Fibroblast of skin of left quadriceps (primary cell): ENCODE measurements around the gene ORC5.
"Not testable (repeated sequence)": the region's sequence is repeated elsewhere in the genome, so short reads cannot be mapped to it uniquely, and the experiment has no call there.

ENCODE experiments used
- DNase-seq, 2 experiments: peaks; one replicate each; pipeline ENCODE4 v3.0.0-alpha.2; 2013; ENCODE audit warnings: low read depth in 2 of 2

ORC5 gene

DNA sequence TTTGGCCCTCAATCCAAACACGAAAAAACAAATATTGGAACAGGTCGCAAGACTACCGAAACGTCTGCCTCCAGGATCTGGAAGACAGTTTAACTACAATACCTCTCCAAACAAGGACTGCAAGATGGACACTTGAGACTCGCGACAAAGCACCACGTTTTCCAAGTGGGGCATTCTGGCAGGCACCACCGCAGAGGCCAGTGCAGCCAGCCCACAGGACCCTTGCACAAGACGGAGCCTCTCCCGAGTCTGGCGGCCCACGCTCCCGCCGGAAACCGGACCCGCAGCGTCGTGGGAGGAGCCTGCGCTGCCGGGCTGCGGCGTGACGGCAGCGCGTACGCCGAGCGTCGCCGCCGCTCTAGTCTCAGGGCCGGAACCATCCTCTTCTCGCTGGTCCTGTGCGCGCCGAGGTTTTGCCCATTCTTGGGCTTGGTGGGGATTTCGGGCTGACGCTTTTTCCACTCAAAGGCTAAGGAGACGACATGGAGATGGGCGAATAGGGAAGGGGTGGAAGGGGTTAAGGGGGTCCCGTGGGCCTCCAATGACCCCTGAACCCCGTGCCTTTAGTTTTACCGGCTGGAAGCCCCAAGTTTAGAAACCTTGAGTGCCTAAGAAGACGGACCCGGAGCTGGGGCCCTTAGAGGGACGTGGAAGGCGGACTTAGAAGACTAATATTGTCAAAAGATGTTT lies at the start of gene ORC5:
ORC5 (minus strand) TSS at position 283 of the 690 bp plus-strand sequence; CDS start at position 174, 109 bp downstream.
- peak; percentile 54 to 60 for DNase-seq

DNA sequence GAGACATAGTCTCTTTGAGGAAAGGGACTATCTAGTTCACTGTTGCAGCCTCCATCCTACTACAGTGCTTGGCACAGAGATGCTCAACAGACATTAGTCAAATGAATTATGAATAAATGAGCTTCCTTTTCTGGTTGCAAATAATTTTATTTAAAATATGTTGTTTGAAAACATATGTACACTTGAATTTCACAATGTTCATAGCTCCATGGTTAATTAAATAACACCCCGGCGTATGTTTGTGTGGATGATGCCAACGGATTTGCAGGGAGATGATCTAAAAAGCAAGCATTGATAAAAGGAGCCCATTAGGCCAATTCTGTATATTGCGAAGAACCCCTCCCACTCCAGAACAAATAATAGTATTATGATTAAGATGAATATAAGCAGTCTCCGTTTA lies 47.8 kb upstream of the ORC5 start:
- DNase-seq: no peak

DNA sequence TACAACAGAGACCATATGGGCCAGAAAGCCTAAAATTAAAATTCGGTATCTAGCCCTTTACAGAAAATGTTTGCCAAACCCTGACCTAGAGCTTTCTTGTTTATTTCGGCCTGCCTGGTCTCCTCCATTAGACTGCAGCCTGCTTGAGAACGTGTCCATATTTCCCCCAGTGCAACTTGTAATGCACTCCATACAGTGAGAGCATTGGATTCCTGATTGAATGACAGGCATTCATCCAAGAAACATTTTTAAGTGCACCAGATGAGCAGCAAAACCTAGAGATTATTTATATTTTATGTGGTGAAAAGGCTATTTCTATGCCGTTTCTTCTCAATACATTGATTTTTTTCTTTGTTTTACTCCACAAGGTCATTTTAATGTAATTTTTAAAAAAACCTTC lies 47.4 kb upstream of the ORC5 start:
- no peak for DNase-seq

DNA sequence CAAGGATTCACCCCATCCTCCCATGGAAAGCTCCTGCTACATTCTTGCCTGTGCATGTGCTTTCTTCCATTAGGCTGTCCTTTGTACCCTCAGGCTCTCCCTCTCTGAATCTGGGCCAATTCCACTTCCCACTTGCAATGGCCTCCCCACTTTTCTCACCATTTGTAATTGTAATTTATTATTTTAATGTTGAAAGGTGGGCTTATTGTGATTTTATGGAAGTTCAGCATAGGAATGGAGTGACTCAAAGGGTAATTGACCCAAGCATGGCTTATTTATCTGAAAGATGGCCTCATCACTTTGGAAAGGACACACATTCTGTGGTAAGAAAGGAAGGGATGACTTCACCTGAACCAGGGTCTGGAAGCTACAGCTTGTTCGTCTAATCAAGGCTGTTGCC lies 46.9 kb upstream of the ORC5 start:
- DNase-seq: no peak

DNA sequence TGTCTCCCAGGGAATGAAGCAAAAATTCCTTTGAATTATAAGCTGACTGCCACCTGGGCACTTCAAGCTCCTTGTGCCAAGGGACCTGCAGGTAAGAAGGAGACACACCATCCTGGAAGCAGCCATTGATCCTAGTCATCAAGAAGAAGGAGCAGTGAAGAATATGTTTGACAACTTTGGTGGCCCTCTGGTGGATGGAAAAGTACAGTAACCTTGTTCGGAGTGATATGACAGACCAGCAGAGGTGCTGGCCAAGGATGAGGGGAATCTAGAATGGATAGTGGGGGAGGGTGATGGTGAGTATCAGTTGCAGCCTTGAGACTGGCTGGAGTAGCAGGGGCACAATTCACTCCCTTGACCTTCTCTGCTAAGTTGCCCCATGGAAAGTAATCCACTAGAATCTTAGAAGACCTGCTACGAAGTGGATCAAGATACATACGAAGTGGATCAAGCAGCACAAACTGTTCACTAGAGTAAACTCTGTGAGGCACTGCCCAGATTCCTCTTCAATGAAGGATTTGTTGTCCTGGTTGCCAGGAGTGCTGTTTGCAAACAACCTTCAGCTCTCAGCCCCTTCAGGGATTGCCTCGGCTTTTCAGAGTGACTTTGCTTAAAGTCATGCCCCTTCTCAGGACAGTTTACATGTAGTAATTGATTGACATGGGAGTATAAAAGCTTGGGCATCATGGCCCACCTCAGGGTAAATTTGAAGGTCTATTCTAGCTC lies 44.8 kb upstream of the ORC5 start:
- DNase-seq: no peak

DNA sequence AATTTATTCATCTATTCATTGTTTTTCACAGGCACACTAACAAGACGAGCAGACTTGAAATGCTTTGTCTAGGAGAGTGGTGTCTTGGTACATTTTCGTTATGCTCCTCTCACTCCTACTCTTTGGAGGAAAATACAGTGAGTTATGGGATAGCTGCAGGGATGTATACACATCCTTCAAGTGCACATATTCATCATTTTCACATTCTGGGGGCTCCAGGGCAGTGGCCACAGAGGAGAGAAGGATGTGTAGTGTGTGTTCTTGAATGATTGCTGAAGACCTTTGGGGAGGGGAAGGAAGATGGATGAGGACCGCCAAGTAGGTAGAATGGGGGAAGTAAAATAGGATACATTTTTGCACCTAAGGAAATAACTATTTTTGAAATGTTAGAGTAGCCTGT lies 34.8 kb upstream of the ORC5 start:
- no peak for DNase-seq

DNA sequence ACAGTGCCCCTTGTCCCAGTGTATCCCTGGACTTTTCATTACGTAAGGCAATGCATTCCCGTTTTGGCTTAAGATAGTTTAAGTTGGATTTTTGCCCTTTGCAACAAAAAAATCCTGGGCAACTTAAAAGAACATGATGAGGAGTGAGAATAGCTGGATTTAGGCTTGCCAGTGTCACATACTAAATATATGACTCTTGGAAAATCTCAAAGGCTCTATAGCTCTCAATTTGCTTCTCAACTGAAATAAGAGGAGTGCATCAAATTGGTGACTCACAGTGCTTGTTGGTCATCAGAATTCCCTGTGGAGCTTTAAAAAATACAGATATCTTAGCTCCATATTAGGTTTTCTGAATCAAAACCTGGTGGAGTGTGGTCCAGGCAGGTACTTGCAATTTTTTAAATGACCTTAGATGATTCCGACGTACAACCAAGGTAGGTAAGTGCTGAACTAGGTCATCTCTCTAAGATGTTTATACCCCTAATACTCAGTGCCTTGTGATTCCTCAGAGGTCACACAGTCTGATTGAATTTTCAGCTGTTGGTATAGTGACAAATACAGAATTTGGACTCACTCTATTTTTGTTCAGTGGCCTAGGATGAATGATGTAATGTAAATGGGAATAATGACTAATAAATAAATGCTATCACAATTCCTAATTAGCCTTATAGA lies 33.9 kb upstream of the ORC5 start:
- no peak for DNase-seq

DNA sequence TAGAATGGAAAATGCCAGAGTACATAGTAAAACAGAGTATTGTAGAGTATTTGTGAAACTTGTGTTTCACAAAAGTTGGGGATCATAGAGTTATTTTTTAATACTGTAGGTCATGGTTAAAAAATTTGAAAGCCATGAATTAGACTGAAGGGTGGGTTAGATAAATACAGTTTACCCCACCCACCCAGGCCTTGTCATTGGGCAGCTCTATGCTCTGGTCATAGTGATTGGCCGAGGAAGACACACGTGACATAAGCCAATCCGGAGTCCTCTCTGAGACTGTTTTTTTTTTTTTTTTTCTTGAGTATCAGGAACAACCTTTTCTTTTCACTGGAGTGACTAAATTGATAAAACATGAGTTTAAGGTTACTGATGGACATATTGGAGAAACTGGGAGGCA lies 33.3 kb upstream of the ORC5 start:
- no peak for DNase-seq

DNA sequence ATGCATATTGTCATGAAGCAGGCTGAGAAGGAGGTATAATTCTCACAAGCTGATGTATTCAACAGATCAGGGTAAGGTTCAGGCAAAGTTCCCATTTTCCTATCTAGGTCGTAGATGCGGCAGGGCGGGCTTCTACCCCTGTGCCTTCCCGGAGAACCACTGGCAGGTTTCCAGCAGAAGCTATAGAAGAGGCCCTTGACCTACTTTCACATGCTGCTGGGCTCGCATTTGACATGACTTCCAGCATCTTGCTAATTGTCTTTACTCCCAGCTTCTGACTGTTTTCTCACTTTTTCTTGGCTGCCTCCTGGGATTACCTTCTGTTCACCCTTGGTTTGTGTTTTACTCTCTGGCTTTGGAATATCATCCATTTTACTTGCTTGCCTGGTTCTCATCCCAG lies 32.6 kb upstream of the ORC5 start:
- DNase-seq: no peak

DNA sequence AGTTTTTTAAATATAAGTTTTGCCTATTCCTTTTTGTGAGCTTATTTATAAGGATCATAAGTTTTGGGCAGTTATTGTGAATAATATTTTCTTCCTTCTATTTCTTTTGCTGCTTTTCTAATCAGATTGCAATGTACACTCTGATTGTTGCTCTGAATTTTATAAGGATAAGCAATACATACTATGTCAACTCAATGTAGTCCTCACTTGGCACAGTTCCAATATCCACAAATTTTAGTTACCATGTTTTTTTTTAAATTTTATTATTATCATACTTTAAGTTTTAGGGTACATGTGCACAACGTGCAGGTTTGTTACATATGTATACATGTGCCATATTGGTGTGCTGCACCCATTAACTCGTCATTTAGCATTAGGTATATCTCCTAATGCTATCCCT lies 27.2 kb upstream of the ORC5 start:
- not testable (repeated sequence) for DNase-seq

DNA sequence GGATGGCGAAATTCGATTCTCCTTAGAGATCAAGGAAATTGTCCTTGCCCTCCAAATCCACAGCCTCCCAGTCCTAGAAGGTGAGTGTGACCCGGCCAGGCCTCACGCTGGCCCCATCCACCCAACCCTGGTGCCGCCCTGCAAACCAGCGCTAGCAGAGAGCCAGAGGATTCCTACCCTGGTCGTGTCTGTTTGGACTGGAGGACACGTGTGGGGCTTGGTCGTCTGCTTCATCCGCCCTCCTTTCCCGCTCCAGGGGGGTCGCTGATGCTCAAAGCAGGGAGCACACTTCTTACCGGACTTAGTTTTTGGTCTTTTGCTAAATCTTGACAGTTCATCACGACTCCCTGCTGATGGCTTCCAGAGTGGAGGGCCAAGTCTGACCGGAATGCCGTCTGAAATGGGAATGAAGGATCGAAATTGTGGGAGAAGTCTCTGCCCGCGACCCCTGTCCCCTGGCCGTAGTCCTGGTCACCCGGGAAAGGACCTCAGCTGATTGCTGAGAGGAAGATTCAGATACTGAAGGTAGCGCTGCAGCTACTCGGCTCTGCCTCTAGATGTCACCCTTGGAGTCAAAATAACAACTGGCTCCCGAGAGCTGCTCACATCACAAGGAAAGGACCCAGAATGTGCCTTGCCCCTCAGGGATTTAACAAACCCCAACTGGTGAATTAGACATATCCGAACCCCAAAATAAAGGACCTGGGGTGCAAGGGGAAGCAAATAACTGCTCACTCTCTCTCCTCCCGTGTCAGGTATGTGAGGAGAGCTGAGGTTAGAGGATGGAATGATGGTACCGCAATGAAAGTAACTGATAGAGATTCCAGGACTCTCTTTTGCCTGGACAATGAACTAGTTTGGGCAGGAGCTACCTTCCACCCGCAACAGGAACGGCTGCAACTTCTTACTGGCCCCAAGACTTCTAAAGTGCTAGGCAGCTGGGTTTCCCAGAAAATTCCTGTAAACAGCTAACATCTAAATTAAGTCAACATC lies 23.5 kb upstream of the ORC5 start:
- DNase-seq: no peak

DNA sequence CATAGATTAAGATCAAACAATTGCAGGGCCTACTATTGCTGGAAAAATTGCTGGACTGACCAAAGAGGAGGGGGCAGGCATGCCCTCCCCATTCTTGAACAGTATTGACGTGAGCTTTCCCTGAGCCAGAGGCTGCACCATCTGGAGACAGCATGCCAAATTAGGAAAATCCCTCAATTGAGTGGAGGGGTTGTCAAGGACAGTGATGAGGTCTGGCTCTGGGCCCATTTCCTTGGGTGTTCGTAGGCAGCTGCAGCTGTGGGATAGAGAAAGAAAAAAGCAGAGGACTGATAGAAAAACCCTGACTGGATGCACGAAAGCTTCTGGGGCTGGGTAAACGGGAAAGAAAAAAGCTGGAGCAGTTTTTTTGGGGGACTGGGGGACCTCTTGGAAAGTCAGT lies 22.8 kb upstream of the ORC5 start:
- peak; percentile 34 to 41 for DNase-seq

DNA sequence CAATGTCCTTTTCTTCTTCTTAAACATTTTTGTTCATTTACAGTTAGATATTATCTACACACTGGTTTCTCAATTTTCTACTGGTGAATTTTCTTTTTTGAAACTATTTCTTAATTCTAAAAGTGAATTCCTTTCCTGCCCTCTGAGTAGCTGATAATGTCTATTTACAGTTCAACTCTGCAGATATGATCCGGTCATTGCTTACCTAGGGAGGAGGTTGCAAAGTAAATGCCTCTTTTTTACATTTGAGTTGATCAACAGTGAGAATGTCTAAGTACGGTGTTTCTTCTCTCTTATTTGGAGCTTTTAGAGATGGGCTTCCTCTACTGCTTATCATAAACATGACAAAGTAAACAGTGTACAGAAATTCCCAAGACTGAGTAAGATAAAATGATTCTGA lies 20.6 kb upstream of the ORC5 start:
- DNase-seq: no peak

DNA sequence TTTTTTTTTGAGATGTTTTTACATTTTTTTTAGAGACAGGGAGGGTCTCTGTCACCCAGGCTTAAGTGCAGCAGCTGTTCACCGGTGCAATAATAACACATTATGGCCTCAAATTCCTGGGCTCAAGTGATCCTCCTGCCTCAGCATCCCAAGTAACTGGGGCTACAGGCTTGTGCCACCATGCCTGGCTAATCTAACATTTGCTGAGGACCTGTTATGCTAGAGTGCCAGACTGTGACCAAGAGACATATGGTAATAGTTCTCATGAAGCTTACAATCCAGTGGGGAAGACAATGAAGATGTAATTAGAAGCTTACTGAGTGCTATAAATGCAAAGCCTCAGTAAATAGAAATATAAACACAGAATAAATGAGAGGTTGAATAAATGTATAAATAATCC lies 17.6 kb upstream of the ORC5 start:
- DNase-seq: no peak

DNA sequence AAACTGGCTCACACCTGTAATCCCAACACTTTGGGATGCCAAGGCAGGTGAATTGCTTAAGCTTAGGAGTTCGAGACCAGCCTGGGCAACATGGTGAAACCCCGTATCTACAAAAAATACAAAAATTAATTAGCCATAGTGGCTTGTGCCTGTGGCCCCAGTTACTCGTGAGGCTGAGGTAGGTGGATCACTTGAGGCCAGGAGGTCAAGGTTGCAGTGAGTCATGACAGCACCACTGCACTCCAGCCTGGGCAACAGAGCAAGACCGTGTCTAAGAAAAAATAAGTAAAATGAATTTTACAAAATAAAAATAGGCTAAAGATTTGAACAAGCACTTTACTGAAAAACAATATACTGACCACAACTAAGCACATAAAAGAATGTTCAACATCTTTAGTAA lies 9.8 kb upstream of the ORC5 start:
- DNase-seq: no peak

DNA sequence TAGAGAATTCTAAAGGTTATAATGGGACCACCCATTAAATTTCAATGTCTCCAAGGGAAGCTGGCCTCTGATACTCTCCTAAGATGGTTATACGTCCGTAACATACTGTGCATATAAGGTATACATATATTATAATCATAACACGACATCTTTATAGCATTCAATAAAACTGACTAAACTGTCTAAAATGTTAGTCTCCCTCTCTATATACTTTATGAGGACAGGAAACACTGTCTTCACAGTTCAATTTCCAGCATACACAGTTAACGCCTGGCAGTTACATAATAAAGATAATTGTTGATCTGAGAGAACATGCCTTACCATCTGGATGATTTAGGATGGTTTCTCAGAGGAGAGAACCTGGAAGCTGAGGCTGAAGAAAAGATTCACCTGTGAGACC lies 1.2 kb upstream of the ORC5 start:
- DNase-seq: no peak

DNA sequence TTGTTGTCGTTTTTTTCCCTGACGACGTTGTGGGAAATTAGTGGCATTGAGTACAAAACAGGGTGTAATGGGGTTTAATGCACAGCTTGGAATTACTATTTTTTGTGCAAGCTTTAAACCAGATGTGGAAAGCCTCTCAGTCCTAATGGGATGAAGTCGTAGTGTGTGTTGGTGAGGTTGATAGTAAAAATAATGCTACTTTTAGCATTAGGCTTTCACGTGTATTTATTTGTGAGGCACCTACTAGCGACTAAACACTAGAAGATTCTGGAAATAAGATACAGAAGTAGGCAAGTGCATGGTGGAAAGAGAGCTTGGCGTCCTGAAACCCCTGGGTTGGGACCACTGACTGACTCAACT lies 588 bp upstream of the ORC5 start:
- no peak for DNase-seq

DNA sequence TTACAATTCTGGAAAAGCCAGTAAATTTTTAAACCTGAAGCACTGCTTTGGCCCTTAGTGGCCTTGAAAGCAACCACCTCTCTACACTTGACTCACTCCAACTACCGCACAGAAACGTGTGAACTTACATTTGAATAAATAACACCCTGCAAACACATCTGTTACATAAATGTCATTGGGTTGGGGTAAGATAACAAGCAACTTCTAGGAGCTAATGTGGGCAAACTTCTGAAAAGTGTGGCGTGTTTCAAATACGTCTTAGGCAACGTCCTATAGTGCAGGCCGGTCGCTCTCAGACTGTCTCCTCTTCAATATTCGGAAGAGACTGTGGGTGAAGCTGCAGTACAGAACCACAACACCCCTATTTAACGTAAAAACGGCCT lies 474 bp downstream of the ORC5 start:
- no peak for DNase-seq

DNA sequence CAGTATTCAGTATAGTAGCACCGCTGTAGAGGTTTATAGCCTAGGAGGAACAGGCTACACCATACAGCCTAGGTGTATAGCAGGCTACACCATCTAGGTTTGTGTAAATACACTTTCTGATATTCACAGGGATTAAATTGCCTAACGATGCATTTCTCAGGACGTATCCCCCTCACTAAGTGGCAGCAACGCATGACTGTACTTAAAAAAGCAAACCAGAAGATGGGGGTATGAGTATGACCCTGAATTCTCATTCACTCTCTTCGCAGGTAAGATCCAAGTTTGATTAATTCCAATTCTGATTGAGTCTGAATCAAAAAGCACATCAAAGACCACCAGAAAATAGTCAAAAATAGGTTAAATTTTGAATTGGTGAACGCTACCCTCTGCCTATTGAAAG lies 972 bp downstream of the ORC5 start:
- DNase-seq: no peak

DNA sequence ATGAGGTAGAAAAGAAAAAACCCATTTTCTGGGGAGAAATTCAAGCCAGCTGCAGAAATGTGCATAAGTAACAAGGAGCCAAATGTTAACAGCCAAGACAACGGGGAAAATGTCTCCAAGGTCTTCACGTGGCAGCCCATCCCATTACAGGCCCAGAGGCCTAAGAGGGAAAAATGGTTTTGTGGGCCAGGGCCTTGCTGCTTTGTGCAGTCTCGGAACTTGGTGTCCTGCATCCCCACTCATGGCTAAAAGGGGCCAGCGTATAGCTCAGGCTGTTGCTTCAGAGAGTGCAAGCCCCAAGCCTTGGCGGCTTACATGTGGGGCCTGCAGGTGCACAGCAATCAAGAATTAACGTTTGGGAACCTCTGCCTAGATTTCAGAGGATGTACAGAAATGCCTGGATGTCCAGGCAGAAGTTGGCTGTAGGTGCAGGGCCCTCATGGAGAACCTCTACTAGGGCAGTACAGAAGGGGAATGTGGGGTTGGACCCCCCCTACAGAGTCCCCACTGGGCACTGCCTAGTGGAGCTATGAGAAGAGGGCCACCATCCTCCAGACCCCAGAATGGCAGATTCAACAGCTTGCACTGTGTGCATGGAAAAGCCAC lies 9.0 kb downstream of the ORC5 start:
- no peak for DNase-seq

DNA sequence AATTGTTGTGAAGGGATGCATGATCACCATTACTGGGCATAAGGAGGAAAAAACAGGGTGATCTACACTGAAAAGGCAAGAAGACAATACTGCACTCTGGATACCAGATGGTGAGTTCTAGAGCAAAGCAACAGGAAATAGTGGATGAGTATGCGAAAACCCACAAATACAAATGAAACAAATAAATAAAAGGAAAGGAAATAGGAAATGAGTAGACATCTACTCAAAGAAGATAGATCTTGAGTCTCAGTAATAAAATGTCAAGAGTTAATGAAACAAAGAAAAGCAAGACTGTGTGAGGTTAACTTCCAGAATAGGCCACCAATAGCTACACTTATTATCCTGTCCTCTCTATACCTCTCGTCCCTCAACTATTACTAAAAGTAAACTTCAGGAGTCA lies 11.7 kb downstream of the ORC5 start:
- DNase-seq: no peak

DNA sequence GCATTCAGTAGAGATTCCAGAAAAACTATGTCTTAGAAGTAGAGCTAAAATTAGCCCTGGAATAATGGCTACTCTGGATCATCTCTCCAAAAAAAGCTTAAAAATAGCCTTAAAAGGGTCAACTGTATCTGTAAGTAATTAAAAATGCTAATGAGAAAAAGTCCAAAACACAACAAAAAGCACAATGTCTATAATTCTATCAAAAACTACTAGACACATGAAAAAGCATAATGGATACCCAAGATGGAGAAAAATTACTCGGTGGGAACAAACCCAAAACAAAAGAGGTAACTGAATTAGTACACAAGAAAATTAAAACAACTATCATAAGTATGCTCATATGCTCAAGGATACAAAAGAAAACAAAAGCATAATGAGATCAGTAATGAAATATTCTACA lies 15.4 kb downstream of the ORC5 start:
- DNase-seq: no peak
